Medulla oblongata (tissue), 1 donor: ENCODE results near the gene MAGI1.
A peak's percentile ranks its signal among the peaks of the same experiment; 100 is the strongest.
"Not testable (repeated sequence)": the region's sequence is repeated elsewhere in the genome, so short reads cannot be mapped to it uniquely, and the experiment has no call there.

Experiments
- DNase-seq: peaks from one replicate; pipeline ENCODE4 v3.0.0-alpha.2; 2015; ENCODE audit errors: extremely low spot score

The MAGI1 gene

DNA sequence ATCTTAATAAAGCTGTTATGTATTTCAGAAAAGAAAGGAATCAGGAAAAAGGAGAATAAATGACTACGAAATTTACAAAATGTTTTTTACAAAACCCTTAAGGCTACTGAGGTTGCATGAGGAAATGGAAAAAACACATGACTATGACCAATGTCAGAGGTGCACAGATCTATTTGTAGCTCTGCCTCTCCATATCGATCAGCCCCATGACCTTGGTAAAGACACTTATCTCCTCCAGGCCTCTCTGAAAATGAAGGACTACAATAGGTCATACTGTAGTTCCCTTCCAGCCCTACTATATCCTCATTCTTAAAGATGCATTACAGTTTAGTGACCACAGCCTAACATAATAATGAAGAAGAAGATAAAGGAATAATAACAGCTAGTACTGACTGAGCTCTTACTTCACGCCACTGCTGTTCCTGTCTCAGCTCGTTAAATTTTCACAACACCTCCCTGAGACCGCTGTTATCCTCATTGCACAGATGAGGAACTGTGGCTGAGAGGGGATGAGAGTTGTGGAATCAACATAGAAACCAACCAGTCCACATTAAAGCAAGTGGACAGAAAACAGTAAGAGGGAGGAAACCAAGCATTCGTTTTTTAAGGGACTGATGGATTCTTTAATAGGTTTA is 163.2 kb downstream of the MAGI1 start:
- DNase-seq = no peak

DNA sequence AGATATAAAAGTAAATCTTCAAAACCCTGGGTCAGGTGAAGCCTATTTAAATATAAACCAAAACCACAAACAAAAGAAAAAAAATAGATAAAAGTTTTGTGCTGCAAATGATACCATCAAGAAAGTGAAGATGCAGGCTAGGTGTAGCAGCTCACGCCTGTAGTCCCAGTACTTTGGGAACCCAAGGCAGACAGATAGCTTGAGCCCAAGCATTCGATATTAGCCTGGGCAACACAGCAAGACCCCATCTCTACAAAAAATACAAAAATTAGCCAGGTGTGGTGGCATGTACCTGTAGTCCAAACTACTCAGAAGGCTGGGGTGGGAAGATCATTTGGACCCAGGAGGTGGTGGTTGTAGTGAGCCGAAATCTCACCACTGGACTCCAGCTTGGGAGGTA is 164.8 kb downstream of the MAGI1 start:
- DNase-seq = no peak

DNA sequence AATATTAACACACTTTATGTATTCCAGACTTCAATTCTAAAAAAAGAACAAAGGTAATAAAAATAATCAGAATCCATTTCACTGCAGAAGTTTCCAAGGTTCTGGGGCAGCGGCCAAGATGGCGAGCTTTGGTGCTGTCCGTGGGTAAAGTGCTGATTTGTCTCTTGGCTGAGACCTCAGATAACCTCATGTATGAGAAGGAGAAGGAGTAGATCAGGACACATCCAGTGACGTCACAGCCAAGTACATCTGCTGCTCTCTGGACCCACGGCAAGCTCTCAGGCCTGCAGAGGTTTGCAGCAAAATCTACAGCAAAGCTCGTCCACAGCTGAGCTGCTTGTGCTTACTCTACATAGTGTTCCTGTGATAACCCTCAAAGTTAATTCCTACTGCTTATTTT is 165.7 kb downstream of the MAGI1 start:
- no peak for DNase-seq

DNA sequence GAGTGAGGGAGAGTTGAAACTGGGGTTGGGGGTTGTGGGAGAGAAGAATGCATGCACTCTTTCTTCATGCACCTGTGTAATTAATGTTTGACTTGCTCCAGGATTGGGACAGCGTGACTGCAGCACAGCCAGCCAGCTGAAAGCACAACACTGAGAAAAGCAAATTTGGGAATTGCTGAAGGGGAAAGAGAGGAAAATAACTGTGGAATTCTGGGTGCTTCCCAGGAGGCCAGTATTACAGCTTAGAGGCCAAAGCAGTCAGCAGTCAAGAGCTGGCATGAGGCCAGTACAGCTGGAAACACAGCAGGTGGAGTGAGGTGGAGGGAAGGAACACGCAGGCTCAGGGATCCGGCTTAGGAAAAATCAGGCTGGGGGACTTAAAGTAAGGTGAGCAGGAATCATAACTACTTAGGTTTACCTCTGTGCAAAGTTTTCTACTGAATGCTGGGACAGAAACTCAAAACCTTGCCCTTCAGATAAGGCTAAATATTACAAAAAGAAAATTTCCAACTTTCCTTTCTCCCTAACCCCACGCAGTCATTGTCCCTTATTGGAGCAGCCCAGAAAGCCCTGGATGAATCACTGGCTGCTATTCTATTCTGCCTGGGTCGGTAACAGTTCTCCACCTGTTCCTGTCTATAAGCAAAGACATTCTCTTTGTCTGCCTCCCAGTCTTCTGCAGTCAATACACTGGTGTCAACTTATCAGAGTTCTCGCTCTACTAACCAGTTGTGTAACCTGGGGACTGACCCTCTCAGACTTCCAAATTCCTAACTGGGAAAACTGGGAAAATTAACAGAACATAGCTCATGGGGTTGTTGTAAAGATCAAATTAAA is 167.2 kb downstream of the MAGI1 start:
- no peak for DNase-seq

DNA sequence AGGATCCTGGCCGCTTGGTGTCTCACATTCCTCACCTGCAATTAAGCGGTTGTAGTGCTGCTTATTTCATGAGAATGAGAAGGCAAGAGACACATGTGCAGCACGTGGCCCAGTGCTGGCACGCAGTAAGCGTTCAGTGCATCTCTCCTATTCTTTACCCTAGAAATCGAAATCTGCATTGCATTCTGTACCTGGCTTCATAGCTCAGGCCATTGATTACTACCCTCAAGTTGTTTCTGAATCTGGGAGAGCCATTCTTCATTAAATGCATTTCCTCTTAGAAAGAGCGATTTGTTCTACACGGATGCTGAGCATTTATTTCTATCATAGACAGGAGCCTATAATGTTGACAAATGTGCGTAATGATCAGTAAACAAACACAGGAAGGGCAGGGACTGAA is 168.9 kb downstream of the MAGI1 start:
- DNase-seq = no peak

DNA sequence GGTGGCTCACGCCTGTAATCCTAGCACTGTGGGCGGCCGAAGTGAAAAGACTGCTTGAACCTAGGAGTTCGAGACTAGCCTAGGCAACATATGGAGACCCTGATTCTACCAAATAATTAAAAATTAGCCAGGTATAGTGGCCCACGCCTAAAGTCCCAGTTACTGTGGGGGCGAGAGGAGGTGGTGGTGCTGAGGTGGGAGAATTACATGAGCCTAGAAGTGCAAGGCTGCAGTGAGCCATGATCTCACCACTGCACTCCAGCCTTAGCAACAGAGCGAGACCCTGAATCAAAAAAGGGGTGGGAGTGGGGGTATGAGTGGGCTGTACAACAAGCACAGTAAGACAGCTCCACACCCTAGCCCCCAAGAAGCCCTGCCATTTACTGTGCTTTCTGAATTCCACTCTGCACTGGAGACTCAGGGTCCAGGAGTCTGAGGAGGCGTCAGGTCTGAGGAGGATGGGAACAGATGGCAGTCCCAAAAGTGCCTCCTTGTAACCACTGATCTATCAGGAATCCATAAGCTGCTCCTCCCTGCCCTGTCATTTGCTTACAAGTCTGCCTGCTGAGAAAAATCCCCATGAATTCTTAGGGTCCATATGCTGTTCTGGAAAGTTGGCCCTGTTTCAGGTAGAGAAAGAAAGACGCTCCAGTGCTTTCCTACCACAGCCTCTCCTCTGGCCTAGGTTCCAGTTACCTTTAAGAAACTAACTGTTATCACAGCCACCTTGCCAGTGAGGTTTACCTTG is 171.1 kb downstream of the MAGI1 start:
- DNase-seq = no peak

DNA sequence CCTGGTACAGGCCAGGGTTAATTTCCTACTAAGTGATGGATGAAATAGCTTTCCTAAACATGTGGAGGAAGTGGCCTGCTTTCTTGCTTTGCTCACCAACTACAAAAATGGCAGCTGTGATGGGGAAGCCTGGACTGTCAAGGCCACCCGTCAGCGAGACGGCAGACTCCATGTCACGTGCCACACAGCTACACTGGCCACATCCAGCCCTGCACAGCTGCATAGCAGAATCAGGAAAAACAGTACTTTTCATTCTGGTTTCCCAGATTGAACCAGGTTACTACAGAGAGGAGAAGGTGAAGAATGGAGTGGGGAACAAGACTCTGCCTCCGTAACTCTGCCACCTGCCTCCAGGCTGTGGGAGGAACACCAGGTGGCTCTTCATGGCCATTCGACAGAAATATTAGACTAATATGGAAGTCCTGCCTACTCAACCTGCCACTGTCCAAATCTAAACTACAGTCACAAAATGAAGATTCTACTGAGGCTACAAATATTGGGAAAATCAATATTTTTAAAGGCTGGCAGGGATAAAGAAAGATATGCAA is 174.3 kb downstream of the MAGI1 start:
- DNase-seq = no peak

DNA sequence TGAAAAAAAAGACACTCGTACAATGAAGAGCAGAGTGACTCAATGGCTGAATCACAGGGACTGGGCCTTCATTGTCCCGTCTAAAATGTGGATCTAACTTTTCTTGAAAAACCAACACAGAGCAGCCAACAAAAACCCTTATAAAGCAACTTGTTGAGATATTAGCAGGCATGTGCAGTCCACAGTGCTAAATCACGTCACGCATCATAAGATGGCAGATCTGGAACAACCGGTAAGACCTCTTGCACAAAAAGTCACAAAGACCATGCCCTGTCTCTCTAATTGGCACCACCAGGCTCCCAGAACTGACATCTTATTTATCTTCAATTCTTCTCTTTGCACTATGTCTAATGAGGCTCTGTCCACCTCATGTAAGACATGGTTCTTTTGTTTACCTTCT is 177.0 kb downstream of the MAGI1 start:
- no peak for DNase-seq

DNA sequence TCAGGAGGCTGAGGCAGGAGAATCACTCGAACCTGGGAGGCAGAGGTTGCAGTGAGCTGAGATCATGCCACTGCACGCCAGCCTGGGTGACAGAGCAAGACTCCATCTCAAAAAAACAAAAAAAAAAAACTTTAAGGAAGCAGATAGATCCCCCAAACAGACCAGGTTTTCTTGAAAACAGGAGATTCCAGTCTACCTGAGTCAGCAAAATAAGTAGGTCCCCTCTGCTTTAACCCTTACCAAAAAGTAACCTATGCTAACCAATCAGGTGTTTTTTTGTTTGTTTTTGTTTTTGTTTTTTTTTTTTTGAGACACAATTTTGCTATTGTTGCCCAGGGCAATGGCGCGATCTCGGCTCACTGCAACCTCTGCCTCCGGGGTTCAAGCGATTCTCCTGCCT is 179.1 kb downstream of the MAGI1 start:
- not testable (repeated sequence) for DNase-seq

DNA sequence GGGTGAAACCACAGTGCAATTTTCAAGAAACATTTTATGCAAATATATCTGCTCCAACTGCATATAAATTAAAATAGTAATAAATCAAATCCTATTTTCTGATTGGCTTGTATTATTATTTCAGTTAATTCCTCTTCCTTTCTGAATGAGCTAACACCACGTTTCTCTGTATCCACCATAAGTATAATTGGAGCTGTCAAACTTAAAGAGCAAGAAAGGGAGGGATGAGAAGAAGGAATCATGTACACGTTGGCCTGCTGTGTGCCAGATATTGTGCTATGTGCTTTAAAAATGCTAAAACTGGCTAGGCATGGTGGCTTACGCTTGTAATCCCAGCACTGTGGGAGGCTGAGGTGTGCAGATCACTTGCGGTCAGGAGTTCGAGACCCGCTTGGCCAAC is 180.0 kb downstream of the MAGI1 start:
- DNase-seq = no peak

DNA sequence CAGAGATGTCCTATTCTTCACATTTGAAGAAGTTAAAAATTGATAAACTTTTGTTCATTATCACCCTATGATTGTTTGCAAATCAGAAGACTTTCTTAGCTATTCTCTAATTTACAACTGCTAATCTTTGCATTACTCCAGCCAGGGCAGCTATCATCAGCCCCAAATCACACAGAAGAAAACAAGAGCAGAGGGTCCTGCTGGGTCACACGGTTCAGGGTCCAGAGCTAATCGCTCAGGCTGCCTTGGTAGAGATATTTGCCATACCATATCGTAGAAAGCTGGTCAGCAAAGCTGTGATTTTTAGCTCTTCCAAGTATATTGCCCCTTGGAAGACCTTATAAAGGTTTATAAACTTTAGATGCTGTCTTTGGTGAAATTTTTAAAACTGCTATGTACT is 181.4 kb downstream of the MAGI1 start:
- no peak for DNase-seq

DNA sequence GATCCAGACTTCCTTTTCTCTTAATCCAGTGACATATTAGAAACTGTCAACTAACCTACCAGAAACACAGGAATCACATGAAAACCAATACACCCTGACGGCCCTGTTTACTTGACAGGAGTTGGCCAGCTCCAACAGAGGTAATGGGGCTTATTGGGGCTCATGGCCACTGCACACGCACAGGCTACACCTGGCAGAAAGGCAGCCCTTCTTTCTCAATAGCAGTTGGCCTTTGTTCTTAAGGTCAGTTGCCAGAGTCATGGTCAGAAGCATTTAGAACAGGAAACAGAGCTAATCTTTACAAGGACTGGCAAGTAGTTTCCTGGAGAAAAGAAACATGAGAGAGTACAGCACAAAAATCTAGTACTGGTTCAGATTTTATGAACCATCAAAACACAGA is 181.8 kb downstream of the MAGI1 start:
- DNase-seq = no peak

DNA sequence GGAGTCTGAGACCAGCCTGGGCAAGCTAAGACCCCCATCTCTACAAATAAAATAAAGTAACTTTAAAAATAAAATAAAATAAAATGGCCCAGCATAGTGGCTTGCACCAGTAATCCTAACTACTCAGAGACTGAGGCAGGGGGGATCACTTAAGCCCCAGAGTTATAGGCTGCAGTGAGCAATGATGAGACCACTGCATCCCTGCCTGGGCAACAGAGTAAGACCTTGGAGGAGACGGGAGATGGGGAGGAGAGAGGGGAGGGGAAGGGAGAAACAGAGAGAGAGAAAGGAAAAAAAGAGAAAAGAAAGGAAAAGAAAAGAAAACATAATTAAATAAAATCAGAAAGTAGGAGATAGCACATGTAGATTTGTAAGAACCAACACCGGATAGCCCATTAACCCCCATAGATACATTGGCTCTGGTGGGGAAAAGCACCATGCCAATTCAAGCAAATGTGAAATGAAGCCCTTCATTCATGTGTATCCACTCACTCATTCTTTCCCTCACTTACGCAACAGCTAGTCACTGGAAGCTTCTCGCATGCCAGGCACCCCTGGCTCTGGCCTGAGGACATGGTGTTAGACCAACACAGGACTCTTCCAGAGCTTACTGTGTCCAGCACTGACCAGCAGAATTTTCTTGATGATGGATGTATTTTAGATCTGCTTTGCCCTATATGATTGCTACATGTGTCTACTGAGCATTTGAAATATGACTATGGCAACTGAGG is 183.2 kb downstream of the MAGI1 start:
- DNase-seq = no peak

DNA sequence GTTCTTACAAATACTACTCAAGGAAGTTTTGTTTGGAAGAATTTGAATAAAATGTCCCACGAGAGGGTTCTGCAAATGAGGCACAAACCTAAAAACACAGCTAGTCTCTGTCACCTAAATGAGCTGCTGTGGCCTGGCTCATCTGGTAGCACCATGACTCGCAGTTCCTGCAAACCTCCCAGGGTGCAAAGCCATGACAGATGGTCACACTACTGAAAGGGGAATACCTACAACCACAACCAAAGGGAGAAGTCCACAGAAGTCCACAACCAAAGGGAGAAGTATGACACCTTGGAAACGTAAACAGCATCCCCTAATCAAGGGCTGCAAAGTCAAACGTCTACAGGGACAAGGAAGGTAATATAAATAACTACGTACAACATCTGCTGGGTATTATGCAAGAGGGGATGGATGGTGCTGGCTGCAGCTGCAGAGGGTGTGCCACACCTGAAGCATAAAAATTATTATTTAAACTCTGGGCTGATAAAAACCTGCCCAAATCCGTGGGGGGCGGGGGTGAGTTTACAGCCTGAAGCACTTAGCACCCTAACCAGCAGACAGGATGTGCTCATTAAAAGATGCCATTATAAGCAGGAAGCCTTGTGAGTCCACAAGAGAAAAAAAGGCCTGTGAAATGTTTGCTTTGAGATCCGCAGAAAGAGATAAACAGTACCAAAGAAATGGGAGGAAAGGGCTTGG is 184.0 kb downstream of the MAGI1 start:
- no peak for DNase-seq

DNA sequence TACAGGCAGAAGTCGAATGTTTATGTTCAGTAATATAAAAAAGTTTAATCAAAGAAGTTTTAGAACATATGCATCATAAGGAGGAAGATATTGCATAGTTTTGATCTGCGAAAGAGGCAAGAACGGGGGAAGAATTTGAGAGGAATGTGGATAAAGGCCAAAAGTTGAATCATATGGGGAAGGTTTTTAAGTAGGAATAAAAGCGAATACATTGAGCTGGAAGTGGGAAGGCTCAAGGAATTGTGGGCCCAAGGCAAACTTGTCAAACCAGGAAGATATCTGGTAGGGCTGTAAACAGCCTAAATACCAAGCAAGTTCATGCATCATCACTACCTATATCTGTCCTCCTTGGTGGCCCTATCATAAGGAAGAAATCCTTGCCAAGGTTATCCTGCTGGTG is 186.9 kb downstream of the MAGI1 start:
- DNase-seq = no peak

DNA sequence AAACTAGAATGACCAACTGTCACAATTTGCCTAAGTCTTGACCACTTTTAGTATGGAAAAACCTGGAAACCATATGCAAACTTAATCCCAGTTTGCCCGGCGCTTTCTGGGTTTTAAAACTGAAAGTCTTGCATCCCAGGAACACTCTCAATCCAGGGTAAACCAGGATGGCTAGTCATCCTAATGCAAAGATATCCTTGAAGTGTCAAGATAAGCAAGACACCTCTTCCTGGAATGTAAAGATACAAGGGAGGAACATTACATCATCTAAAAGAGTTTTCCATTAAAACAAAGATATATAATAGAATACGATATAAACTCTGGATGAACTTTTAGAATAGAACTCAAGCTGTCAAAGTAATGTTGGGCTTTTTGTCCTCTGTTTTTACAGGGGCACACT is 188.5 kb downstream of the MAGI1 start:
- no peak for DNase-seq

DNA sequence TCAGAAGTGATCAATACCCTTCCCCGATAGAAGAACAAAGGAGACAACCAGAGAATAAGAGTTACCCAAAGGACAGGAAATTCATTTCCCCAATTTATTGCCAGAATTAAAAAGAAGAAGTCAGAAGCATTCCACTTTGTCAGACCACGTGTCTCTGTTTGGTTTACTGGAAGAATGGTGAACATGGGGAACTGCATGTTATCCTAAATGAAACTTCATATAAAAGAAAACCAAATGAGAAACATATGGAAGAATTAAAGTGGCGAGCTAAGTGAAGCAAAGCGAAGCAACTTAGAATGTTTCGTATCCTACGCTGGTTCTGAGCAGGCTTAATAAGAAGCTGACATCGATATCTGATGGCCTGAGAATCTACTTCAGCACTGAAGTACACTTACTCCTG is 190.7 kb downstream of the MAGI1 start:
- DNase-seq = peak; percentile 66

DNA sequence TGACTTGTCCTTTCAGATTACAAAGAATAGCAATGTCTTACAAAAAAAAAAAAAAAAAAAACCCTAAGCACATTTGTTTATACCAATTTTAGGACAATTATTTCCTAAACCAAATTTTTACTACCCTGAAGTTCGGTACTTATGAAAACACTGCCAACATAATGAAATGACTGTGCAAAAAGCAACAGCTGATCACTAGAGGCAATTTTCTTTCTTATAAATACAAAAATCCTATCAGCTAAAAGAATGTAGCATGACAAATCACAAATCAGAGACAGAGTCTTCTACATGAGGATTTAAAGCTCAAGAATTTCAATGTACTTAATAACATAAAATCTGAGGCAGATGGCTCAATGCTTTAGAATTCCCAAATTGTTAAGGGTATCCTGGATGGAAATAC is 191.8 kb downstream of the MAGI1 start:
- DNase-seq = no peak

DNA sequence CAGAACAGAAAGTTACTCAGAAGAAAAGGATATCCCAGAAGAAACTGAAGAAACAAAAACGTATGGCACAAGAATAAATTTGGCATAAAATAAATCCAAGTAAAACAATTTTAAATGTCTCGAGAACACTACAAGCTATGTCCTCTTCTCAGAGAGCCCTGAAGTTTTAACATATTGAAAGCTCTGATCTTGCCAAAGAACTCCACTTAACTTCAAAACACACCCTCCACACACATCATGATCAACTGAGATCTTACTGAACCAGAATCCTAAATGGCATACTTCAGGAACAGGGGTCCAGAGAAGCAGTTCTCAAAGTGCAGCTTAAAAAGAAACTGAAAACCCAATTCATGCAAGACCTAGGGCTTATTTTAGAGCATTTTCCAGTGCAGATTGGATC is 194.3 kb downstream of the MAGI1 start:
- DNase-seq = no peak

DNA sequence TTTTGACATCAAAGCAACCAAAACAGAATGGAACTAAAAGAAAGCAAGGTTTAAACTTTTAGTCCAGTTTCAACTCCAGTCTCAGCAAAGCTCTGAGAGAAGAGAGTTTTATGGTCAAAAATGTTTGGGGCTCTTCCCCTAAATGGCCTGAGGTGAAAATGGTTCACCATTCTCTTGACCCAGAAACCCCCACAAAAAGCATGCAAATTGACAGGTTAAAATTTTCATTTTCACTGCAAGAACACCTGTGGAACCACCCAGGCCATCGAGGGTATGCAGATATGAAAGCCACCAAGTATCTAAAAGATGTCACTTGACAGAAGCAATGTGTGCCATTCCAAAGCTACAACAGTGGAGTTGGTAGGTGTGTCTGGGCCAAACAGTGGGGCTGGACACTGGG is 195.0 kb downstream of the MAGI1 start:
- DNase-seq = no peak

DNA sequence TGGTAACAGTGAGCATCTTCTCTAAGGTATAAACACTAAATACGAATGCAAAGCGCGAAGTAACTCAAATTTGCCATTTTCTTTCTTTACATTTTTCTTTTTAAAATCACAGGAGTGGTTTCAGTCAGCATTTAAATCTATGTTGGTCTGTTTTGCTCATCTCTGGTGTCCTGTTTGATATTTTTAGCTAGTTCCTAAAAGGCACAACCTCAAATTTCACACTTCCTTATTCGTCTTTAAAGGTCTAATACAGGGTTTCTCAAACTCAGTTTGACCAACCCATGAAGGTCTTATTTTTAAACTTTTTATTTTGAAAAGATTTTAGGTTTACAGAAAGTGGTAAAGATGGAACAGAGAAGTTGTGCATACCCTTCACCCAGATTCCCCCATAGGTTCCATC is 201.1 kb downstream of the MAGI1 start:
- DNase-seq = peak; percentile 38
